Measurements from ENCODE around the gene ZNF524. TPM values are rescaled to one million over a fixed set of nuclear protein-coding genes. Genes with fewer than 3 reads are reported as not detected.

ZNF524 gene
- polyA plus RNA-seq, 3 donors: 27.9 to 60.9 (median 35.5) TPM

DNA sequence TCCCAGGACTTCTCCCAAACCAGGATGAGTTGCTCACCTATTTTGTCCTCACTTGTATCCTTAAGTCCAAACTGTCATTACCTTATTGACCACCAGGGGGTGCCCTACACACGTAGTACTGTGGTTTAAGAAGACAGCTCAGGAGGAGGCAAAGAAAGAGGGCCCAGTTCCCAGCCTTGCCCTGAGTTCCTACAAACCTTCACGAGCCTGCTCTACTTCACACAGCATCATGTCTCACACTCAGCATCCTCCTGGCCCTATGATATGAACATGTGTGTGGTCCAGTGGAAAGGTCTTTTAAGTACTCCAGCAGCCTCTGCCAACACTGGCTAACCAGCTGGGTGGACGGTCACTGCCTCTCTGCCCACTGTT lies 32.4 kb downstream of the ZNF524 start:
- no peak overlapping the region for H3K27ac ChIP-seq (ENCODE audit: low read depth, low read length)
- WGBS, 3 donors: 22 to 30% (median 27%) methylated on average over 3 of the region's 3 CpGs

DNA sequence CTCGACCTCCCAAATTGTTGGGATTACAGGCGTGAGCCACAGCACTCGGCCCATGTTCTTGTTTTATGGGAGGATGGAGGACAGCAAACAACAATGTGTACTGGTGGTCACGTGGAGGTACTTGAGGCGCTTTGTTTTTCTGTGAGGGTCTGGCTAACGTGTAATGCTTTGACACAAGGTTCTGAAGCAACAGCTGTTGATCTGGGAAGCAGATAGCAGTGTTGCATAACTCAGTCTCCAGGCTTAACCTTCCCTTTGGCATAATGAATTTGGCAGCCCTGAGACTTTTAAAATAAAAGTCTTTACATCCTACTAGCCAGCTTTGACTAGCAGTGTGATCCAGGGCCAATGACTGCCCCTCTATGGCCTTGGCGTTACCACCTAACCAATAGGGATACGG lies 33.8 kb downstream of the ZNF524 start:
- 59 to 79% (median 67%) methylated on average over 8 of the region's 8 CpGs for WGBS, 3 donors
- H3K27ac ChIP-seq (ENCODE audit: low read depth, low read length): no peak overlapping the region

GRCh38 chr19:55635334-55635717 lies 35.2 kb downstream of the ZNF524 start:
- H3K27ac ChIP-seq (ENCODE audit: low read depth, low read length): peak overlapping the region; percentile 95
- 6 to 13% (median 7%) methylated on average over 9 of the region's 9 CpGs for WGBS, 3 donors

- 46 to 57% (median 57%) methylated on average over 7 of the region's 7 CpGs for WGBS, 3 donors
- H3K27ac ChIP-seq (ENCODE audit: low read depth, low read length): no peak overlapping the region
Measured at GRCh38 chr19:55635856-55636440, 35.9 kb downstream of the ZNF524 start.

GRCh38 chr19:55636723-55637122 lies 36.6 kb downstream of the ZNF524 start:
- no peak overlapping the region for H3K27ac ChIP-seq (ENCODE audit: low read depth, low read length)
- WGBS, 3 donors: 83 to 88% (median 84%) methylated on average over 4 of the region's 4 CpGs

- no peak overlapping the region for H3K27ac ChIP-seq (ENCODE audit: low read depth, low read length)
- WGBS, 3 donors: 76 to 83% (median 78%) methylated on average over 11 of the region's 11 CpGs
Measured at GRCh38 chr19:55637534-55637933, 37.4 kb downstream of the ZNF524 start.

GRCh38 chr19:55638864-55639359 lies 38.8 kb downstream of the ZNF524 start:
- WGBS, 3 donors: 82 to 87% (median 83%) methylated on average over 6 of the region's 6 CpGs
- no peak overlapping the region for H3K27ac ChIP-seq (ENCODE audit: low read depth, low read length)

GRCh38 chr19:55640043-55640576 lies 40.0 kb downstream of the ZNF524 start:
- WGBS, 3 donors: 17 to 22% (median 19%) methylated on average over 38 of the region's 38 CpGs
- peak overlapping the region; percentile 81 for H3K27ac ChIP-seq (ENCODE audit: low read depth, low read length)

- H3K27ac ChIP-seq (ENCODE audit: low read depth, low read length): peak within 1 kb of the TSS; percentile 81
- WGBS, 3 donors: 1 to 2% (median 1%) methylated on average over 75 to 89 of the region's 89 CpGs
Measured at GRCh38 chr19:55640577-55641425, 40.7 kb downstream of the ZNF524 start, which contains the start of gene ZNF580. ZNF580 (plus strand) TSS chr19:55641002; CDS start chr19:55642509, 1,507 bp downstream.

DNA sequence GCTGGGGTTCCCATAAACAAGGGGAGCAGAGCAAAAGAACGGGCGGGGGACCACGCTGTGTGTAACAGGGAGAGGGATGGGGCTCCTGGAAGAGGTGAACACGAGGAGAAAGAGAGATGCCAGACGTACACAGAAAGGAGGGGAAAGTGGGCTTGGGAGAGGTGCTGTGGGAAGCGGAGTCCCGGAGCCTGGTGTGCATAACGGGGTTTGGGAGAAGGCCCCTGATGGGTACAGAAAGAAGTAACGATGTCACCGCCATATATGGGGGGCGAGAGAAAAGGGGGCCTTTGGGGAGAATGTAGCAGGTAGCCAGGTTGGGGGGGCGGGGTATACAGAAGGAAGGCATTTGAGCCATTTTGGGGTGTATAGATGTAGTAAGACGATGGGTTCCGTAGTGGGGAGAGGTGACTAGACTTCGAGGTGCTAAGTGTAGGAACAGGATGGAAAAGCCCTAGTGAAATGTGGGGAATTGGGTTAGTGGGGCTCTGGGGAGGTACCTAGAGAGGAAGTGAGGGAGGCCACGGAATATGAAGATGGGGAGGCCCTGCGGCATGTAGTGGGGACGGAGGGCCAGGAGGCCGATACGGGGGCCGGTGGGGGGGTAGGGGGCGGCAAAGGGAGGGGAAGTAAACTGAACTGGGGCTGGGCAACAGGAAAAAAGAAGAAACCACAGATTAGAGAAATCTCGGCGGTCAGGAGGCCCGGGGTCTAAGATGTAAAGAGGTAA lies 41.5 kb downstream of the ZNF524 start:
- 1 to 2% (median 1%) methylated on average over 25 of the region's 25 CpGs for WGBS, 3 donors
- H3K27ac ChIP-seq (ENCODE audit: low read depth, low read length): no peak overlapping the region

GRCh38 chr19:55642153-55643002 lies 42.3 kb downstream of the ZNF524 start:
- 1 to 3% (median 3%) methylated on average over 59 to 65 of the region's 65 CpGs for WGBS, 3 donors
- H3K27ac ChIP-seq (ENCODE audit: low read depth, low read length): no peak overlapping the region

- no peak within 1 kb of the TSS for H3K27ac ChIP-seq (ENCODE audit: low read depth, low read length)
- WGBS, 3 donors: 1 to 2% (median 2%) methylated on average over 54 to 56 of the region's 56 CpGs
Measured at GRCh38 chr19:55643003-55643886, 43.2 kb downstream of the ZNF524 start, which contains the start of gene ZNF581. ZNF581 (plus strand) TSS chr19:55643649; CDS start chr19:55644572, 923 bp downstream.

DNA sequence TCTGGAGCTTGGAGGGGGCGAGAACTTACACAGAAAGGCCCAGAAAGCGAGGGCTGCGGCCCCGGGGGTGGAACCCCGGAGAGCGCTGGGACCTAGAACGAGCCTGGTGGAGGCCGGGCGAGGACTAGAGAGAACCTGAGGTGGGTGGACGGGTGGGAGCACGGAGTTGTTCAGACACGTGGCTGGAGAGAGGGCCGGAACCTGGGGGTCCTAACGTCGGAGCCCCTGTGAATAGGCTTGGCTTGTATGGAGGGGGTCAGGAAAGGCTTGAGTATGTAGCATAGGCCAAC lies 43.7 kb downstream of the ZNF524 start:
- 0 to 2% (median 1%) methylated on average over 15 of the region's 15 CpGs for WGBS, 3 donors
- no peak overlapping the region for H3K27ac ChIP-seq (ENCODE audit: low read depth, low read length)

DNA sequence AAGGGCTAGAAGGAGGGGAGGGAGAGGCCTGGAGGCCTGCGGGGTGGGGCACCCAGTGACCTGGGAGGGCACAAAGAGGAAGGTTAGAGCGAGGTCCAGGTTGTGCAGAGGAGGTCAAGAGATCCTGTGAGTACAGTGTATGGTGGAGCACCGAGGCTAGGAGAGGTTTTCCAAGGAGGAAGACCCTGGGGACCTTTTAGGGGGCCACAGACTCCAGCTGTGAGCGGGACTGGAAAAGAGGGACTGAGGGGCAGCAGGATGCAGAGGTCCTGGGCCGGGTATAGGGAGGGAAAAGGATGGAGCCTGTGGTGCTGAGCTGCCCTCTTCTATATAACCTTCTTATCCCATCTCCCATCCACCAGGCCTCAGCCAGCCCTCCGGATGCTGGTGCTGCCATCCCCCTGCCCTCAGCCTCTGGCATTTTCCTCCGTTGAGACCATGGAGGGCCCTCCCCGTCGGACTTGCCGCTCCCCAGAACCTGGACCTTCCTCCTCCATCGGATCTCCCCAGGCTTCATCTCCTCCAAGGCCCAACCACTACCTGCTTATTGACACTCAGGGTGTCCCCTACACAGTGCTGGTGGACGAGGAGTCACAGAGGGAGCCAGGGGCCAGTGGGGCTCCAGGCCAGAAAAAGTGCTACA lies 44.2 kb downstream of the ZNF524 start:
- H3K27ac ChIP-seq (ENCODE audit: low read depth, low read length): no peak overlapping the region
- 43 to 51% (median 51%) methylated on average over 11 to 12 of the region's 12 CpGs for WGBS, 3 donors

- H3K27ac ChIP-seq (ENCODE audit: low read depth, low read length): no peak overlapping the region
- 89% methylated on average over 27 to 28 of the region's 28 CpGs for WGBS, 3 donors
Measured at GRCh38 chr19:55644842-55645511, 44.9 kb downstream of the ZNF524 start.

- 66 to 75% (median 67%) methylated on average over 5 of the region's 5 CpGs for WGBS, 3 donors
- no peak overlapping the region for H3K27ac ChIP-seq (ENCODE audit: low read depth, low read length)
Measured at GRCh38 chr19:55645512-55645881, 45.4 kb downstream of the ZNF524 start.

Measured in adipose tissue (tissue), 3 donors.